ENCODE measurements around the gene URGCP.
A peak's percentile ranks its signal among the peaks of the same experiment; 100 is the strongest.

URGCP gene

DNA sequence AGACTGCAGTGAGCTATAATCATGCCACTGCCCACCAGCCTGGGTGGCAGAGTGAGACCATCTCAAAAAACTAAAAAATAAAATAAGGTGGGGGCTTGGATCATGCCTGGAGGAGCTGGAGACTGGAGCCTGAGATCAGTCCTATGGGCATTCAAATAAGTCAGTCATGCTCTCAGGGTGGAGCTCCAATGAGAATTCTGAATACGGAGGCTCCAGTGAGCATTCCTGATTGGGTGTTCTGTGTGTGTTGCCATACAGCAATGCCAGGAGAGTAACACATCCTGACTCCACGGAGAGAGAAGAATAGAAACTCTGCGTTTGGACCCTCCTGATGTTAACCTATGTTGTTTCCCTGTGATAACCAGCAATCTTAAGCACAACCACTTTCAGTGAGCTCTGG is 35.9 kb upstream of the URGCP start:
- no peak overlapping the region for H3K27ac ChIP-seq
- TF ChIP-seq Cebpa-rat (IDR thresholded peaks at IDR 0.05): no peak

GRCh38 chr7:43938892-43939482 is 32.6 kb upstream of the URGCP start:
- peaks cover 0 to 5% (median 0%) of the 10 kb centered on the region in 10 experiments; a peak in 1 of 20 replicates for H3K4me1 ChIP-seq
- peaks cover 0 to 11% (median 0%) of the 10 kb centered on the region in 11 experiments; a peak in 6 of 22 replicates for H3K36me3 ChIP-seq
- no peak for TF ChIP-seq Cebpa-rat (IDR thresholded peaks at IDR 0.05)
- peaks cover 0 to 7% (median 0%) of the 10 kb centered on the region in 11 experiments; a peak in 2 of 22 replicates for H4K20me1 ChIP-seq
- H3K27me3 ChIP-seq: no peaks in the 10 kb centered on the region
- no peak overlapping the region for H3K4me3 ChIP-seq
- no peak overlapping the region for H3K27ac ChIP-seq
- H3K9me3 ChIP-seq (replicated peaks in 1 of 11): no peaks in the 10 kb centered on the region
- no peak overlapping the region for H3K4me2 ChIP-seq
- no peak overlapping the region for H3K9ac ChIP-seq

More for the DNA sequence above, 35.9 kb upstream of the URGCP start:
- Histone ChIP-seq H3K4me1 (peaks cover 0 to 6% (median 0%) of the 10 kb centered on the region in 10 experiments; a peak in 1 of 20 replicates), H3K9ac (no peak overlapping the region), H3K36me3 (peaks cover 0 to 15% (median 4%) of the 10 kb centered on the region in 11 experiments; a peak in 8 of 22 replicates), H3K4me3 (no peak overlapping the region), H3K9me3 (replicated peaks in 1 of 11) (no peaks in the 10 kb centered on the region), H3K4me2 (no peak overlapping the region), H4K20me1 (peaks cover 0 to 7% (median 0%) of the 10 kb centered on the region in 11 experiments; a peak in 1 of 22 replicates), H3K27me3 (no peaks in the 10 kb centered on the region)

- Histone ChIP-seq H3K9me3 (replicated peaks in 1 of 11) (no peaks in the 10 kb centered on the region), H4K20me1 (peaks cover 0 to under 1% (median 0%) of the 10 kb centered on the region in 11 experiments; a peak in 1 of 22 replicates), H3K4me3 (no peak overlapping the region), H3K9ac (no peak overlapping the region), H3K27ac (no peak overlapping the region), H3K27me3 (no peaks in the 10 kb centered on the region), H3K4me2 (no peak overlapping the region), H3K4me1 (no peaks in the 10 kb centered on the region), H3K36me3 (no peaks in the 10 kb centered on the region)
- no peak for TF ChIP-seq Cebpa-rat (IDR thresholded peaks at IDR 0.05)
Measured at GRCh38 chr7:43937444-43937843, 31.0 kb upstream of the URGCP start.

- Histone ChIP-seq H3K4me1 (no peaks in the 10 kb centered on the region), H3K9ac (no peak overlapping the region), H3K4me3 (no peak overlapping the region), H3K36me3 (no peaks in the 10 kb centered on the region), H4K20me1 (no peaks in the 10 kb centered on the region; a peak in 1 of 22 replicates), H3K27me3 (no peaks in the 10 kb centered on the region), H3K27ac (no peak overlapping the region), H3K4me2 (no peak overlapping the region), H3K9me3 (replicated peaks in 1 of 11) (no peaks in the 10 kb centered on the region)
- TF ChIP-seq Cebpa-rat (IDR thresholded peaks at IDR 0.05): no peak
Measured at GRCh38 chr7:43933902-43934560, 27.6 kb upstream of the URGCP start.

DNA sequence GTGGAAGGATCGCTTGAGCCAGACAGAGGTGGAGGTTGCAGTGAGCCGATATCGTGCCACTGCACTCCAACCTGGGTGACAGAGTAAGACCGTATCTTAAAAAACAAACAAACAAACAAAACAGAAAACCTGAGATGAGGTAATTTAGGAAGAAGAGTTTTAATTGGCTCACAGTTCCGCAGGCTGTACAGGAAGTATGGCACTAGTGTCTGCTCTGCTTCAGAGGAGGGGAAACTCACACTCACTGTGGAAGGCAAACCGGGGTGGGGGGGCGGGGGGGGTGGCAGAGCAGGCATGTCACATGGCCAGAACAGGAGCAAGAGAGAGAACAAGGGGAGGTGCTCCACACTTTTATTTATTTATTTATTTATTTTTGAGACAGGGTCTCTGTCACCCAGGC is 24.9 kb upstream of the URGCP start:
- H3K9me3 ChIP-seq (replicated peaks in 1 of 11): no peaks in the 10 kb centered on the region
- H3K27ac ChIP-seq: no peak overlapping the region
- no peak overlapping the region for H3K4me3 ChIP-seq
- H3K4me1 ChIP-seq: peaks cover 5 to 12% (median 9%) of the 10 kb centered on the region in 10 experiments; a peak in 19 of 20 replicates
- no peaks in the 10 kb centered on the region for H3K27me3 ChIP-seq
- no peaks in the 10 kb centered on the region; a peak in 1 of 22 replicates for H4K20me1 ChIP-seq
- no peak overlapping the region for H3K9ac ChIP-seq
- no peaks in the 10 kb centered on the region for H3K36me3 ChIP-seq
- no peak overlapping the region for H3K4me2 ChIP-seq
- TF ChIP-seq Cebpa-rat (IDR thresholded peaks at IDR 0.05): no peak

GRCh38 chr7:43929529-43930457 is 23.4 kb upstream of the URGCP start:
- H3K9ac ChIP-seq: no peak overlapping the region
- TF ChIP-seq Cebpa-rat (IDR thresholded peaks at IDR 0.05): no peak
- no peaks in the 10 kb centered on the region for H3K36me3 ChIP-seq
- no peak overlapping the region for H3K4me3 ChIP-seq
- no peaks in the 10 kb centered on the region for H3K27me3 ChIP-seq
- H3K4me1 ChIP-seq: peaks cover 10 to 23% (median 19%) of the 10 kb centered on the region in 10 experiments
- H4K20me1 ChIP-seq: no peaks in the 10 kb centered on the region
- no peak overlapping the region for H3K4me2 ChIP-seq
- no peaks in the 10 kb centered on the region for H3K9me3 ChIP-seq (replicated peaks in 1 of 11)
- no peak overlapping the region for H3K27ac ChIP-seq

GRCh38 chr7:43927810-43928209 is 21.4 kb upstream of the URGCP start:
- no peak overlapping the region for H3K4me3 ChIP-seq
- H3K9me3 ChIP-seq (replicated peaks in 1 of 11): no peaks in the 10 kb centered on the region
- no peak for TF ChIP-seq Cebpa-rat (IDR thresholded peaks at IDR 0.05)
- no peak overlapping the region for H3K9ac ChIP-seq
- H3K27ac ChIP-seq: no peak overlapping the region
- H3K4me1 ChIP-seq: peaks cover 10 to 27% (median 19%) of the 10 kb centered on the region in 10 experiments
- peak overlapping the region in 7 of 11 experiments; percentile 78 to 98 (median 94); a peak in 8 of 22 replicates for H3K4me2 ChIP-seq
- no peaks in the 10 kb centered on the region for H4K20me1 ChIP-seq
- H3K27me3 ChIP-seq: no peaks in the 10 kb centered on the region
- no peaks in the 10 kb centered on the region for H3K36me3 ChIP-seq

- Histone ChIP-seq H3K36me3 (no peaks in the 10 kb centered on the region), H3K4me1 (peaks cover 10 to 27% (median 19%) of the 10 kb centered on the region in 10 experiments), H3K27ac (peak overlapping the region; percentile 71 to 83 (median 79)), H3K4me2 (peak overlapping the region; percentile 78 to 98 (median 93)), H4K20me1 (no peaks in the 10 kb centered on the region), H3K9me3 (replicated peaks in 1 of 11) (no peaks in the 10 kb centered on the region), H3K9ac (peak overlapping the region; percentile 72 to 89 (median 79)), H3K4me3 (peak overlapping the region; percentile 62 to 76 (median 68)), H3K27me3 (no peaks in the 10 kb centered on the region)
- no peak for TF ChIP-seq Cebpa-rat (IDR thresholded peaks at IDR 0.05)
Measured at GRCh38 chr7:43926798-43927123, 20.4 kb upstream of the URGCP start.

All from BLaER1 treated with 17β-estradiol and CSF1 and Interleukin-3, amounts not matched to agents 10 nM and 100 nM (cell line).